ENCODE data around the gene BLTP2. TPM values are rescaled to one million over a fixed set of nuclear protein-coding genes. Genes with fewer than 3 reads are reported as not detected.
A peak's percentile ranks its signal among the peaks of the same experiment; 100 is the strongest.

BLTP2 gene
- total and polyA plus RNA-seq, 2 of the 13 experiments (the other 11 are each of a cell fraction or from before 2014, with no cell fraction given): 66.7 to 80.9 TPM

GRCh38 chr17:28644787-28645575, at the start of gene BLTP2 (continued):
- peak; percentile 69 for TF ChIP-seq GABPA (IDR thresholded peaks at IDR 0.05; ENCODE audit: low read depth, low read length)
- TF ChIP-seq GABPA (CRISPR knock-in tag; IDR thresholded peaks at IDR 0.05; ENCODE audit: low read depth): peak; percentile 69
- TF ChIP-seq MTA3 (CRISPR knock-in tag; IDR thresholded peaks at IDR 0.05): no peak
- peak; percentile 67 for TF ChIP-seq ATF7-NPFF (CRISPR knock-in tag; IDR thresholded peaks at IDR 0.05; ENCODE audit: low read depth)
- peak; percentile 75 for TF ChIP-seq ZMYM4 (CRISPR knock-in tag; IDR thresholded peaks at IDR 0.05)
- TF ChIP-seq ZNF101 (CRISPR knock-in tag; IDR thresholded peaks at IDR 0.05; ENCODE audit: borderline replicate concordance, low read depth): no peak
- TF ChIP-seq TRAFD1 (CRISPR knock-in tag; IDR thresholded peaks at IDR 0.05; ENCODE audit: borderline replicate concordance): no peak
- peak; percentile 80; the same call in 1 of the 2 replicates for TF ChIP-seq TMF1 (CRISPR knock-in tag; IDR thresholded peaks at IDR 0.05; ENCODE audit: low read depth)
- peak; percentile 98 for TF ChIP-seq SP4 (CRISPR knock-in tag; IDR thresholded peaks at IDR 0.05)
- no peak for TF ChIP-seq SP140L (CRISPR knock-in tag; IDR thresholded peaks at IDR 0.05; ENCODE audit: borderline replicate concordance)
- peak; percentile 58; the same call in 1 of the 2 replicates for TF ChIP-seq ZSCAN9 (CRISPR knock-in tag; IDR thresholded peaks at IDR 0.05; ENCODE audit: borderline replicate concordance)
- peak; percentile 89 for TF ChIP-seq TFDP1 (CRISPR knock-in tag; IDR thresholded peaks at IDR 0.05; ENCODE audit: borderline replicate concordance)
- peak; percentile 81 for TF ChIP-seq PHF20 (CRISPR knock-in tag; IDR thresholded peaks at IDR 0.05)
- no peak for TF ChIP-seq GATA4 (IDR thresholded peaks at IDR 0.05; ENCODE audit: borderline replicate concordance, low read depth)
- TF ChIP-seq ZNF879 (CRISPR knock-in tag; IDR thresholded peaks at IDR 0.05): no peak
- TF ChIP-seq ZNF563 (CRISPR knock-in tag; IDR thresholded peaks at IDR 0.05): peak; percentile 77
- 0 out of 2 replicates have a peak, but pooled peaks have one; percentile 59 for TF ChIP-seq ZNF616 (CRISPR knock-in tag; IDR thresholded peaks at IDR 0.05; ENCODE audit: low read depth)
- no peak for TF ChIP-seq ZXDC (CRISPR knock-in tag; IDR thresholded peaks at IDR 0.05)
- TF ChIP-seq ZFP90 (CRISPR knock-in tag; IDR thresholded peaks at IDR 0.05; ENCODE audit: borderline replicate concordance): no peak
- peak; percentile 59; the same call in 1 of the 2 replicates for TF ChIP-seq CREB1 (IDR thresholded peaks at IDR 0.05)
- TF ChIP-seq CREB1 (CRISPR knock-in tag; IDR thresholded peaks at IDR 0.05): no peak
- 0 out of 2 replicates have a peak, but pooled peaks have one; percentile 43 for TF ChIP-seq ZNF678 (CRISPR knock-in tag; IDR thresholded peaks at IDR 0.05)
- TF ChIP-seq ZNF350 (CRISPR knock-in tag; IDR thresholded peaks at IDR 0.05; ENCODE audit: borderline replicate concordance, low read depth): peak; percentile 74
- TF ChIP-seq HDAC1 (CRISPR knock-in tag; IDR thresholded peaks at IDR 0.05): peak; percentile 96
- TF ChIP-seq PLSCR1 (CRISPR knock-in tag; IDR thresholded peaks at IDR 0.05; ENCODE audit: borderline replicate concordance): no peak
